SK-N-MC (cell line): ENCODE results near the gene ACSM6.

ENCODE experiments used
- EZH2 ChIP-seq: fragments of 200-600 bp; sonication (generic); IDR thresholded peaks from one replicate; pipeline ENCODE4 v1.6.1; 2017; ENCODE audit warnings: antibody characterized with exemption
- FOXP2 ChIP-seq: optimal IDR thresholded peaks from 2 replicates; pipeline ENCODE3; 2011; ENCODE audit warnings: mild to moderate bottlenecking, moderate library complexity; ENCODE audit not compliant: insufficient read depth; ENCODE audit errors: extremely low read length, control extremely low read depth

- no peak for TF ChIP-seq FOXP2
- no peak for TF ChIP-seq EZH2
These were observed 17.7 kb downstream of the ACSM6 start for GRCh38 chr10:95211606-95212279.
